Measurements from ENCODE around the gene TMEM201. TPM values are rescaled to one million over a fixed set of nuclear protein-coding genes. Genes with fewer than 3 reads are reported as not detected.

The TMEM201 gene
- total and polyA plus RNA-seq, 8 donors, result 0.61 to 7.6 (median 4.7) TPM

GRCh38 chr1:9590201-9590600 is 1.5 kb downstream of the TMEM201 start:
- H3K4me1 ChIP-seq, result peaks cover 22 to 60% (median 46%) of the 10 kb centered on the region in 4 donors
- H3K27ac ChIP-seq, result peak overlapping the region in 1 of 5 donors; percentile 85
- WGBS, 5 donors, result 45 to 70% (median 67%) methylated on average over 2 to 7 of the region's 7 CpGs
- no peaks in the 10 kb centered on the region for H3K36me3 ChIP-seq
- H3K9me3 ChIP-seq, result no peaks in the 10 kb centered on the region
- no peak for DNase-seq
- no peaks in the 10 kb centered on the region for H3K27me3 ChIP-seq
- H3K4me3 ChIP-seq, result peak overlapping the region in 1 of 4 donors; percentile 87
- intact Hi-C loops (cut with DNase I; ENCODE audit: low total_unique reads), result loop anchor here (10.0 kb wide), 1 partner anchor 325 kb away; no protein-coding TSS in a partner anchor
- TF ChIP-seq EP300 (IDR thresholded peaks at IDR 0.05), result no peak
- TF ChIP-seq CTCF (IDR thresholded peaks at IDR 0.05), result no peak
- no peak for TF ChIP-seq POLR2A (IDR thresholded peaks at IDR 0.05)
- TF ChIP-seq POLR2AphosphoS5 (IDR thresholded peaks at IDR 0.05), result no peak

GRCh38 chr1:9590945-9591668 is 2.4 kb downstream of the TMEM201 start:
- Histone ChIP-seq H3K4me1 (peaks cover 22 to 60% (median 49%) of the 10 kb centered on the region in 4 donors), H3K9me3 (no peaks in the 10 kb centered on the region), H3K27me3 (no peaks in the 10 kb centered on the region), H3K4me3 (no peak overlapping the region), H3K36me3 (peaks cover 0 to under 1% (median 0%) of the 10 kb centered on the region in 4 donors), H3K27ac (no peak overlapping the region)
- intact Hi-C loops (cut with DNase I; ENCODE audit: low total_unique reads), result loop anchor here (10.0 kb wide), 1 partner anchor 326 kb away; no protein-coding TSS in a partner anchor
- WGBS, 5 donors, result 84 to 91% (median 90%) methylated on average over 13 to 19 of the region's 19 CpGs
- TF ChIP-seq EP300 (IDR thresholded peaks at IDR 0.05), result no peak
- TF ChIP-seq CTCF (IDR thresholded peaks at IDR 0.05), result no peak
- TF ChIP-seq POLR2AphosphoS5 (IDR thresholded peaks at IDR 0.05), result no peak
- TF ChIP-seq POLR2A (IDR thresholded peaks at IDR 0.05), result no peak
- no peak for DNase-seq

GRCh38 chr1:9591669-9592509 is 3.2 kb downstream of the TMEM201 start:
- Histone ChIP-seq H3K27me3 (no peaks in the 10 kb centered on the region), H3K36me3 (peaks cover 0 to 9% (median 3%) of the 10 kb centered on the region in 4 donors), H3K4me3 (no peak overlapping the region), H3K27ac (no peak overlapping the region), H3K9me3 (no peaks in the 10 kb centered on the region), H3K4me1 (peaks cover 22 to 60% (median 49%) of the 10 kb centered on the region in 4 donors)
- 81 to 87% (median 85%) methylated on average over 21 to 22 of the region's 22 CpGs for WGBS, 5 donors
- TF ChIP-seq CTCF (IDR thresholded peaks at IDR 0.05), result no peak
- DNase-seq, result peak in 1 of 2 donors; percentile 7
- intact Hi-C loops (cut with DNase I; ENCODE audit: low total_unique reads), result loop anchor here (10.0 kb wide), 1 partner anchor 327 kb away; no protein-coding TSS in a partner anchor

- TF ChIP-seq POLR2A (IDR thresholded peaks at IDR 0.05) (no peak), CTCF (IDR thresholded peaks at IDR 0.05) (no peak), POLR2AphosphoS5 (IDR thresholded peaks at IDR 0.05) (no peak), EP300 (IDR thresholded peaks at IDR 0.05) (no peak)
- Histone ChIP-seq H3K36me3 (peaks cover 0 to 16% (median 10%) of the 10 kb centered on the region in 4 donors), H3K9me3 (no peaks in the 10 kb centered on the region), H3K4me1 (peaks cover 22 to 60% (median 49%) of the 10 kb centered on the region in 4 donors), H3K4me3 (no peak overlapping the region), H3K27me3 (no peaks in the 10 kb centered on the region), H3K27ac (peak overlapping the region in 2 of 5 donors; percentile 10 to 20)
- intact Hi-C loops (cut with DNase I; ENCODE audit: low total_unique reads), result loop anchor here (10.0 kb wide), 1 partner anchor 328 kb away; no protein-coding TSS in a partner anchor
- peak in 1 of 2 donors; percentile 8 for DNase-seq
- 81 to 87% (median 86%) methylated on average over 14 to 16 of the region's 16 CpGs for whole genome bisulfite sequencing, 5 donors
These were observed 3.9 kb downstream of the TMEM201 start for GRCh38 chr1:9592510-9593075.
